Thyroid gland (tissue), 4 donors: ENCODE measurements around the gene DOCK6. TPM values are rescaled to one million over a fixed set of nuclear protein-coding genes. Genes with fewer than 3 reads are reported as not detected.

Experiments
- DNase-seq, 2 donors: peaks; one replicate each; pipeline ENCODE4 v3.0.0-alpha.2; 2019
- H3K27ac ChIP-seq, 3 donors: fragments of 200-600 bp; sonication (generic); 1 replicate in 2 of 3; 2 replicates in 1 of 3; pipeline ENCODE4 v1.5.1; 2016 to 2019; ENCODE audit warnings: mild to moderate bottlenecking in 1 of 3, moderate library complexity in 1 of 3
- H3K27me3 ChIP-seq: fragments of 200-600 bp; sonication (generic); one replicate; pipeline ENCODE4 v1.5.1; 2019
- H3K36me3 ChIP-seq, 2 donors: fragments of 200-600 bp; sonication (generic); one replicate each; pipeline ENCODE4 v1.5.1; 2016 to 2019
- H3K4me1 ChIP-seq, 2 donors: fragments of 200-600 bp; sonication (generic); one replicate each; pipeline ENCODE4 v1.5.1; 2017 to 2019
- H3K4me3 ChIP-seq, 3 donors: fragments of 200-600 bp; sonication (generic); replicated peaks in 1 of 3; 1 replicate in 2 of 3; 2 replicates in 1 of 3; pipeline ENCODE4 v1.5.1; 2016; ENCODE audit warnings: mild to moderate bottlenecking in 1 of 3
- H3K9me3 ChIP-seq: fragments of 200-600 bp; sonication (generic); one replicate; pipeline ENCODE4 v1.5.1; 2017
- CTCF ChIP-seq, 6 experiments: fragments of 200-600 bp in 3 of 6; fragments of 450-650 bp in 3 of 6; sonication (generic) in 3 of 6; IDR thresholded peaks; one replicate each; pipeline ENCODE4 v1.5.1; 2016 to 2019; ENCODE audit warnings: antibody characterized with exemption in 6 of 6, mild to moderate bottlenecking in 2 of 6, inconsistent platforms in 1 of 6, moderate library complexity in 1 of 6
- POLR2A ChIP-seq, 2 donors: fragments of 450-650 bp; IDR thresholded peaks; one replicate each; pipeline ENCODE4 v1.6.1; 2017; ENCODE audit warnings: antibody characterized with exemption in 2 of 2, mild to moderate bottlenecking in 2 of 2, moderate library complexity in 1 of 2
- WGBS, 2 donors: methylation state at CpG; one replicate each; pipeline ENCODE4 v1.1.5; 2017; 5-methylcytosine and 5-hydroxymethylcytosine counted together
- intact Hi-C: fragments of 100-400 bp; cut with DNase I; formaldehyde crosslinking; loops from one replicate; pipeline ENCODE4 v1.15.1; 2023
- total RNA-seq, 4 donors: library from RNA; depleted of rRNA; stranded (reverse); fragments of >200 nt; gene quantifications; one replicate each; pipeline ENCODE4 v1.2.3, GENCODE V29; 2016

The DOCK6 gene
- total RNA-seq, 4 donors from 2014 or later, result 41.4 to 156 (median 58.1) TPM

- Histone ChIP-seq H3K36me3 (peaks cover 6 to 8% of the 10 kb centered on the region in 2 donors), H3K9me3 (no peaks in the 10 kb centered on the region), H3K4me3 (no peak overlapping the region), H3K4me1 (peaks cover 19 to 30% of the 10 kb centered on the region in 2 donors), H3K27ac (peak overlapping the region; percentile 92 to 95 (median 93)), H3K27me3 (no peaks in the 10 kb centered on the region)
- TF ChIP-seq POLR2A (IDR thresholded peaks at IDR 0.05) (no peak), CTCF (IDR thresholded peaks at IDR 0.05) (peak in 1 of 6 experiments; percentile 7)
- no peak for DNase-seq
- WGBS, 2 donors, result 84 to 91% methylated on average over 8 to 9 of the region's 9 CpGs
- intact Hi-C loops, result loop anchor here (5.0 kb wide), 2 partner anchors 67 to 172 kb away; no protein-coding TSS in a partner anchor
Measured at GRCh38 chr19:11204076-11204602, 58.2 kb downstream of the DOCK6 start.

GRCh38 chr19:11203194-11204075 lies 58.9 kb downstream of the DOCK6 start:
- intact Hi-C loops, result loop anchor here (5.0 kb wide), 2 partner anchors 66 to 171 kb away; no protein-coding TSS in a partner anchor
- H3K27ac ChIP-seq, result peak overlapping the region; percentile 92 to 95 (median 93)
- no peaks in the 10 kb centered on the region for H3K27me3 ChIP-seq
- peaks cover 26 to 36% of the 10 kb centered on the region in 2 donors for H3K4me1 ChIP-seq
- H3K36me3 ChIP-seq, result peaks cover 4 to 6% of the 10 kb centered on the region in 2 donors
- TF ChIP-seq CTCF (IDR thresholded peaks at IDR 0.05) (peak; percentile 74 to 92 (median 82)), POLR2A (IDR thresholded peaks at IDR 0.05) (no peak)
- H3K4me3 ChIP-seq, result no peak overlapping the region
- 48 to 55% methylated on average over 15 to 16 of the region's 17 CpGs for WGBS, 2 donors
- peak; percentile 83 to 89 for DNase-seq
- H3K9me3 ChIP-seq, result no peaks in the 10 kb centered on the region

- Histone ChIP-seq H3K36me3 (peaks cover 4 to 6% of the 10 kb centered on the region in 2 donors), H3K4me3 (no peak overlapping the region)
- WGBS, 2 donors, result 88 to 93% methylated on average over 19 to 20 of the region's 20 CpGs
Measured at GRCh38 chr19:11202488-11203193, 59.7 kb downstream of the DOCK6 start.

GRCh38 chr19:11201791-11202190 lies 60.5 kb downstream of the DOCK6 start:
- no peak for TF ChIP-seq POLR2A (IDR thresholded peaks at IDR 0.05)
- TF ChIP-seq CTCF (IDR thresholded peaks at IDR 0.05), result no peak
- no peaks in the 10 kb centered on the region for H3K9me3 ChIP-seq
- H3K4me1 ChIP-seq, result peaks cover 32 to 42% of the 10 kb centered on the region in 2 donors
- H3K36me3 ChIP-seq, result peaks cover 4 to 5% of the 10 kb centered on the region in 2 donors
- H3K27me3 ChIP-seq, result no peaks in the 10 kb centered on the region
- WGBS, 2 donors, result 94 to 95% methylated on average over 20 to 23 of the region's 24 CpGs
- peak overlapping the region in 1 of 3 donors; percentile 40 for H3K27ac ChIP-seq
- DNase-seq, result no peak
- H3K4me3 ChIP-seq, result no peak overlapping the region
- intact Hi-C loops, result loop anchor here (5.0 kb wide), 2 partner anchors 64 to 169 kb away; no protein-coding TSS in a partner anchor

More at GRCh38 chr19:11202488-11203193, 59.7 kb downstream of the DOCK6 start:
- Histone ChIP-seq H3K27me3 (no peaks in the 10 kb centered on the region), H3K9me3 (no peaks in the 10 kb centered on the region), H3K4me1 (peaks cover 32 to 42% of the 10 kb centered on the region in 2 donors), H3K27ac (peak overlapping the region; percentile 92 to 95 (median 93))
- no peak for TF ChIP-seq POLR2A (IDR thresholded peaks at IDR 0.05)
- no peak for TF ChIP-seq CTCF (IDR thresholded peaks at IDR 0.05)
- DNase-seq, result no peak
- intact Hi-C loops, result loop anchor here (5.0 kb wide), 2 partner anchors 65 to 170 kb away; no protein-coding TSS in a partner anchor
